ENCODE results near the gene ARHGAP15.
"Not testable (repeated sequence)": the region's sequence is repeated elsewhere in the genome, so short reads cannot be mapped to it uniquely, and the experiment has no call there.

ARHGAP15 gene

DNA sequence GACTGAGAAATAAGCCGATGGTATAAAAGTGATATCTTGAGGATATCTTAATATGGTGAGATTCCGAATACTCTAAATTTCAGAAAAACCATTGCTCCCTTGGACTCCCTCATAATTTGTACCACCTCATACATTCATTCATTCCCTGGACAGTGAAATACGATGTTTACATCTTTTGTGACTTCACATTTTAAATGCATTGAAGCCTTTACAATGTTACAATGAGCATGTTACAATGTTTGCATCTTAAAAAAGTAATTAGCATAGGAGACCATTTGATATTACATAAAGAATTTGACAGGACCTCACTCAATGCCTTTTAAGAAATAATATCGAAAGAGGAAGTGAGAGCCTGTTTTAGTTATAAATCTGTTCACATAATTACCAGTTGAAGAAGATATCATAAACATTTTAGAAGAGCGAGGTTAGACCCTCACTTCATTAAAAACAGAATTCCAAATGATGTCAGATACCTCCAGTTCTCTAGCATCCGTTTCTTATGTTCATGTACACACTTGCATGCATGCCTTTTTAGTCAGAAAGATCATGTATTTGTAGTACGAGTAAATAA, 372.0 kb downstream of the ARHGAP15 start:
- DNase-seq = no peak

DNA sequence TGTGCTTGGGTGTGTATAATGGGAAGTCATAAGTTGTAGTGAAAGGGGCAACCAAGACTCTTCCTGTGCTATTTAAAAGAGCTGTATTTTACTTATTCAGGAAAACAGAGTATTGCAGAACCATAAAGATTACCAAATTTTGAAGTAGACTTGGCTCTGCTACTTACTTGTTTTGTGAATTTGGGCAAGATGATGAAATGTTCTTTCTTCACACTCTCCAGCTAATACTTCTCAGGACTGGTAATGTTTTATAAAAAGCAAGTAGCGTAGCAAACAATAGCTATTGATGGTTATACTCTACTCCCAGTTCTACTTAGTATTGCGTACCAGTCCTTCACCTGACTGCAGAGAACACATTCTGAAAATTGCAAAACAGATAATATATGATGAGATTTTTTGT, 374.1 kb downstream of the ARHGAP15 start:
- no peak for DNase-seq

DNA sequence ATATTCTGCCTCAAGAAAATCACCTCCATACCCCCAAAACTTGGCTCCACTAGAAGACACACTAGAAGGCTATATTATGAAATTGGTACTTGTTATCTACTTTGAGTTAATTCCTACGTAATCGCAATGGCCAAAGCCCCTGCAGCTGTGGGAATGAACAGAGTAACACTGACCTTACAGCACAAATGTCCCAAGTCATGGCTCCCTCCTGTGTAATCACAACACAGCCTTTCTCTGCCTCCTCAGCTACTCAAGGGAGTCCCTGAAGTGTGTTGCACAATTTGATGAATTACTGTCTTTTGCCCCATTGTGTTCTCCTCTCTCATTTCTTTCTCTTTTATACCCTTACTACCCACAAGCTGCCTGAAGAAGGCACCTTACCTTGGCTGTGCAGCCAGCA, 375.2 kb downstream of the ARHGAP15 start:
- no peak for DNase-seq

DNA sequence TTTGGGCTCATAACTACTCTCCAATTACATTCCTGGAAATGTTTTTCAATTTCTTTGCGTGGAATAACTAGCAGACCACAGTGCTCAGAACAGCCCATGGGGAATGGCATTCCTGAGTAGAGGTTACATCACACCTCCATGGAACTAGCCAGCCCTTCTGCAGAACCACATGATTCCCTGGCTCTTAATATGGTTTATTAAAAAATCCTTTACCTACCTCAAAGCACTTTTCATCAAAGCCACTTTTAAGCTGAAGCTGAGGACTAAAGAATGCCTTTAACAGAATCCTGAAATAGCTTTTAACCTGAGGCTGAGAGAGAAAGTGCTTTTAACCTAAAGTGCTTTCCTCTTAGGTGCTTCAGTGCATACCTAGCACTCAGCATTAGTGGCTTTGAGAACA, 376.3 kb downstream of the ARHGAP15 start:
- DNase-seq = no peak

DNA sequence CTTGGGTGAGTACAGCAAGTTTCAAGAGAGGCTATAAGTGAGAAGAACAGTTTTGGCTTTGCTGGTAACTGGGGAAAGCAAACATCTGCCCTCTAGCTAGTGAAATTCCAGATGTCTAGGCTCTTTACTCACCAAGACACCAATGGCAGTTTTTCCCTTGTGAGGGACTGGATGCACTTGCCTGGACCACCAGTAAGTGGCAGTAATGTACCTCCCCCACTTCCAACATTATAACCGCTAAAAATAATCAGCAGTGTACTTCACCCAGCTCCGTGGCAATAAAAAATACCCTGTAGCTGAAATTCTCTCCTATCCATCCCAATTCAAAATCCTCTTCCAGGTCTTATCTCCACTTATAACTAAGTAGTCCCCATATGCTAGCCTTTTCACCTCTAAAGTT, 383.9 kb downstream of the ARHGAP15 start:
- no peak for DNase-seq

DNA sequence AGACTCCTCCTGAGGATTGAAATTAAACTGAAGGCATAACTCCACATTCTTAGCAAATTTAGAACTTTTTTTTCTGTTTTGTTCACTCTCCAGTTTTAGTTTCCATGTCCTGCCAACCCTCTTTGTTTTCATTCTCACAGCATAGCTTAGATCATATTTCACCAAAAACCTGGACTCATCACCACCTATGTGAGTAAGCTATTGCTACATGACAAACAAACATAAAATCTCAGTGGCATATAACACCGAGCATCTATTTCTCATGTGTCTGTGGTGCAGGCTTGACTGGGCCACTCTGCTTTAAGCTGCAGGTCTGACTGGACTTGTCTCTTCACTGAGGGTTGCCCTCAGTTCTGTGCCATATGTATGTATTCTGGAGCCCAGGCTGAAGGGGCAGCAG, 385.2 kb downstream of the ARHGAP15 start:
- no peak for DNase-seq

DNA sequence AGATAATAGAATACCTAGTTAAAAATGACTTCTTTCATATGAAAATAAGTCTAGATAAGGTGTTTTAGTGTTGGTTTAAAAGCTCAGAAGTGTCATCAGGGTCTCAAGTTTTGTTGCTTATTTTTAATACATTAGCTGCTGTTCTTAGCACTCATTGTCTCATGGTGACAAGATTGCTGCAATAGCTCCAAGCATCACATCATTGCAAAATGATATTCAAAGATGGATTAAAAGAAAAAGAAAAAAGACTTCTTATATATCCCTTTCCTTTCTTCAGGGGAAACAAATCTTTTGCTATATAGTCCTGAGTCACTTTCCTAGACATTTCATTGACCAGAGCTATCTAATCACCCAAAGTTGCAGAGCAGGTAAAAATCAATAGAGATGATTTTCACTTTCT, 386.1 kb downstream of the ARHGAP15 start:
- no peak for DNase-seq

DNA sequence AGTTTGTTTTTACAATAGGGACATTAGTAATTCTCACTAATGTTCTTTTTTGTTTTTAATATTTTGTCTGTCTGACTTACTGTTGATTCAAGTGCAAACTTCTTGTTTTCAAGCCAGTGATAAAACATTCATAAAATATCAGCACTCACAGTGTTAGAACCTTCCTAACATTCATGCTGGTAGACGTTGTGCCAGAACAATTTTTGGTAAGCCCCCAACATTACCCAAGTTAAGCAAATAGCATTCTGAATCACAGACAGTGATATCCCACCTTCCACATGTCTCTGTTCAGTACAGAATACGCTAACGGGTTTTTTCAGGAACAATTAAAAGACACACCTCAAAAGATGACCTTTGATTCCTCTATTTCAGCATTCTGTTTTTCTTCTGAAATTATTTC, 390.3 kb downstream of the ARHGAP15 start:
- no peak for DNase-seq

DNA sequence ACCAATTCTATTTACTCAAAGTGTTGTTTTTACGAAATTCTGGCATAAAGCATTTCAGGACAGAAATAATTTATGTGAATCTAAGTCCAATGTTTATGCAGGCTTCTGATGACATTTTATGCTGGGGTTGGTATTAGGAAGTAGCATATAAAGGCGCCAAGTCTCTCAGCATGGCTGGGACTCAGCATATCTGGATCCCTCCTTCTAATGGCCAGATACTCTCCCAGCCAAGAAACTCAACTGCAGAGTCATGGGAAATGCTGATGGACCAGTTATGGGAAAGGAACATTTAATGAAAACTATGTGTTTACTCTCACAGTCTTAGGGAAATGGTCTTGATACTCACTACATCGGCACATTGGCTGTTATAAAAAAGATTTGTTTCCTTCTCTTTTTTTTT, 392.2 kb downstream of the ARHGAP15 start:
- DNase-seq = no peak

DNA sequence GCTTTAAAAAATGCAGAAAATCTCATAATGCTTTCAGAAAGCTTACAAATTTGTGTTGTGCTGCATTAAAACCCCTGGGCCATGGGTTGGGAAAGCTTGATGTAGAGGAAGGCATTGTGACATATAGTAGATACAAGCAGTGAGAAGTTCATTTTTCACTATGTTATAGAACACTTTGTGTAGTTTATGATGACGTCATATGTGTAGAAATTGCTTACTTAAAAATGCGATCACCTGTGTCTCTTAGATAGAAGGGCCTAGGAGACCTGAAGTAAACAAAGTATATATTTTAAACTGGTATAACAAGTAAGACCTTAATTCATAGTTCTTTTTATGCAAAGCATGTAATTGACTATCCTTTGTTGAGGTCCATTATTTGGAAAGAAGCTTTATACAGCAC, 393.5 kb downstream of the ARHGAP15 start:
- no peak for DNase-seq

DNA sequence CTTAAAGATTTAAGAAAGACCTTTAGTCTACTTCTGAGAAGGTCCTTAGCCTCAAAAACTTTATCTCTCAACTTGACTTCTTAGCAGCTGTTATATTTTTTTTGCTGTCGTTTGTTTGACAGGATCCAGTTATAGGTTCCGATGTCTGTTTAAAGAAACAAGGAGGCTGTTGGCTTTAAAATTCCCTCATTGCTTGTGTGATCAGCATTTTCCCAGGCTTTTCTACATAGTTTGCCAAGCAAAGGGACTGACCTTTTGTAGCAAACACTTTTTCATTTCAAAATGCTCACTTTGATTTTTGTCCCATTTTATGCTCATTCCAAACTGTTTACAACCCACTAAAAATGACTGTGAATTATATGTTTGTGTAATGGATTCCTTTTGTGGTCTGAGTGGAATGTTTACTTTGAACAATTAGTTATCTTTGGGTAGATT, 394.9 kb downstream of the ARHGAP15 start:
- DNase-seq = no peak

DNA sequence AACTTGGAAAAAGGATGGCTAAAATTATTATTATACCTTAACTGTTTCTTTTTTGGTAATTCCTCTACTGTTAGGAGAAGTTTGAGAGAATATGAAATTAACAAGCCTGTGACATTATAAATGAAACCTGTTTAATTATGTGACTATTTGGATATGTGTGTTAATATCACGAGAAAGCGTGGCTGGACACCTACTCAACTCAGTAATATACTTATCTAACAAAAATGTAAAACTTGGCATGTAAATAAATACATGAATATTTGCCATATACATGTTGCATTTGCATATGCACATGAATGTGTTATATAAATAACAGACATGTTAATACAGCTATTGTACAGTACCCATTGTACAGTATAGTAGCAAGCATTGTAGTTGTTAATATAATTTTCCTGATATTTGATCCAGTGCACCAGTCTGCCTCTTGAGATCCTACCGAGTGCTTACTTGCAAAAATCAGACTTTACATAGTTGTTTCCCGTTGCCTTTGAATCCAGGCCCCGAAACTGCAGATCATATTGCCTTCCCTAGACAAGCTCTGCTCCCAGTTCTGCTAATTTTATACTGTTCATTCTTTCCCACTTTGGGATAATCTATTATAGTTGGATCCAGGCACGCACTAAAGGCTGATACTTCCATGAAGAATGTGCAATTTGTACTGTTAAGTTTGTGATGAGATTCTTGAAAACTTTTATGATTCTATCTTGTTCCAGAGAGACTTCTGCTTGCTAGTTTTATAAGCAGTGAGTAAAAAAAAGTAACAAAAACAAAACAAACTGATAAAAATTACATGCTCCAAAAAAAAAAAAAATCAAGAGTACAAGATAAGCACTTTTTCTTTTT, 395.6 kb downstream of the ARHGAP15 start:
- DNase-seq = no peak

DNA sequence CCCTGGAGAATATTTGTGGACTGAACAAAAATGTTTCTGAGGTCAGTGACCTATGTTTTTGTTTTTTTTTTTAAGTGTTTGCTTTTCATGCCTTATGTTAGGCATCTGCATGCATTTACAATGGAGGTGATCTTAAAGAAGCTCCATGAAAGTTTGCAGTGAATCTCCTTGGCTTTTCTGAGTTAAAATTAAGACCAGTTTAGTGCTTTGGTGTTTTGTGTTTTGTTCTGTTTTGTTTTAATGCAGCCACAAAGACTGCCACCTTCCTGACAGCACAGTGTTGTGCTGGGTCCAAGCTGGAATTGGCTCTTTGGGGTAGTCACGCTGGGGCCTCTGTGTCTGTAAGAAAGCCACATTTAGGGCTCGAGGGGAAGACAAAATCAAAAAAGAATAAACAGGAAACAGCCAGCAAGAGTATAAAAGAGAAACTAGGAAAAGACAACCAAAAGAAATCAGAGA, 396.2 kb downstream of the ARHGAP15 start:
- DNase-seq = no peak

DNA sequence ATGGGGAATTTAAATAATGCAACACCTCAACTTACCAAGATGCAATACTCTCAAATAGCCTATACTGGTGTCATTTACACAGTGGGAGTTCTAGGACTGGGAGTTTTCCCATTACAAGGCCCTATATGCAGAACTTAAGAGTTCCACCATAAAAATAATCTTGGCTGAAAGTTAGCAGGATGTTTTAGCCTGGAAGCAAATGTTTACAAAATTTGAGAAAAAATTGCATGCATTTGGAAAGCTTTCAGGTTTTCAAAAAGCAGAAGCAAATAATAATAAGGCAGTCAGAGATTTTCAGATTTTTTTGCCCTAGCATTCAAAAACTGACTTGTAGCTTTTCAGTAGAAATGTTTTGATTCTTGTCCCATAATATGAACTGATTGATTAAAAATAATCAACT, 397.3 kb downstream of the ARHGAP15 start:
- no peak for DNase-seq

DNA sequence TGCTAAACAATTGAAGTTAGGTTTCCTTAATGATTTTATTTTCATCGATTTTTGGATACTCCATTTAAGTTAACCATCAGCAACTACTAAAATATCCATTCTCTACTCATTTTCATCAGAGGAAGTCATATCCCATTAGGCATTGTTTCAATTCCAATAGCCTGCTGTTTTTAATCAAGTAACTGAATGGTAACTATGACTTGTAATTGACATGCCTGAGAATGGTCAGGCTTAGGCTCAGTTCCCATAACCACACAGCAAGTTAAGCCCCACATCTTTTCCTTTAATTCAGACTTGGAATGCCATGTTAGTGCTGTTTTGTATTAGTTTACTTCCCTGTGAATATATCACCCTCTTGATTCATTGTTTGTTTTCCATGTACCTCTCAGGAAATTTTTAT, 398.8 kb downstream of the ARHGAP15 start:
- no peak for DNase-seq

DNA sequence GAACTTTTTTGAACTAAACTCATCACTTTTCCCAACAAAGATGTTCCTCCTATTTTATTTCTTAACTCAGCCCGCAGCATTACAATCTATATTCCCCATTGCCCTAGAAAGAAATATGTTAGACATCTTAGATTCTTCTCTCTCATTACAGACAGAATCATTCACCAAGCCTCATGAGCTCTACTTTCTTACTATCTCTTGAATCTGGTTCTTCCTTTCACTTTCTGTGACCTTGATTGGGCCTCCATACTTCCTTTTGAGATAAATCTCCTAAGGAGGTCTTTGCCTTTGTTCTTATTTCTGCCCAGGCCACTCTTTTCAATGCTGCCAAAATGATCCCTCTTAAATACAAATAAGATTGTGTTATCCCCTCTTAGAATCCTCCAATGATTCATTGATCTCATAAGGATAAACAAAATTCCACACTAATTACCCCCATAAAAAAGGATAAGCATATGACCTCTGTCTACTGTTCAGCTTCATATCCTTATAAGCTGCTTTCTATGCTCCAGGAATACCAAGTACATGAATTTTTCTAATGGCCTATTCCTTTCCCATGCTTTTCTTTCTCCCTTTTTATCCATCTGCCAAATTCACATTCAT, 400.0 kb downstream of the ARHGAP15 start:
- DNase-seq = no peak

DNA sequence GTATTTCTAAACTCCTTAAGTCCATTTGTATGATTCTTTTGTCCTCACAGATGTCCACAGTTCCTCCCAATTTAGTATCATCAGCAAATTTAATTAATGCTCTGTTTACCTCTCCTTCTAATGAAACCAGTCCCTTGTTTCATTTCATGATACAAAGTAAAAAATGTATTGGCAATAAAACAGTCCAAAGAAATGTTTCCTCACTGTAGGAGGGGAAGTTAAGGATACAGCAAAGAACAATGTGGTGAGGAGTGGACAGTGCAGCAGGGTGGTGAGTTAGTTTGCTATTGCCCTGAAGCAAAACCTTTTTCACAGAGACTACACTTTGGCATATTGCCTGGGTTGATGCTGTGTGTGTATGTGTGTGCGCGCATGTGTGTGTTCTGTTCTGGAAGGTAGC, 401.5 kb downstream of the ARHGAP15 start:
- DNase-seq = no peak

DNA sequence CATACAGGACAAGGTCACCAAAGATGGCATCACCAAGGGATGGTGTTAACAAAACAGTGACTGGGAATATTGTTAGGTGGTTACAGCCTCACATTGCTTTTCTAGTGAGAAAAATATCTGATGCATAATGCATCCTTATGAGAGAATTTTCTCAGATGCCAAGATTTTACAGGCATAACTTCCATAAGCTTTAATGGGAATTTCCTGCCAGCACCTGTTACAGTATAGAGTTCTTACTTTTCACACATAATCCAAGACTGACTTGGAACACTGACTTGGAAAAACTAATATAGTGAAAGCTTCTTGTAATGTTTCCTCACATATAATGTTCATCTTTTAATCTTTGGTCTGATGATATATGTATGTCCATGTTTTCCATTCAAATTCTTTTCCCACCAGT, 402.8 kb downstream of the ARHGAP15 start:
- no peak for DNase-seq

DNA sequence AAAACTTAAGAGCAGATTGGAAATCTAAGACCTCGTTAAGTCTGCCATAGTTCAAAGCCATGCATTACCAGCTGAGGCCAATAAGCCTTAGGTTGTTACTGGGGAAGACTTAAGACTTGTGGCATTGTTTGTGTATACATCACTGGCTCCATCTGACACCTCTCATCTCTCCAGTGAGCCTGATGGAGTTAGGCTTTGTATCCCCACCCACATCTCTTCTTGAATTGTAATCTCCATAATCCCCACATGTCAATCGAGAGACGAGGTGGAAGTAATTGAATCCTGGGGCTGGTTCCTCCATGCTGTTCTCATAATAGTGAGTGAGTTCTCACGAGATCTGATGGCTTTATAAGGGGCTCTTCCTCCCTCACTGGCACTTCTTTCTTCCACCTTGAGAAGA, 404.6 kb downstream of the ARHGAP15 start:
- no peak for DNase-seq

DNA sequence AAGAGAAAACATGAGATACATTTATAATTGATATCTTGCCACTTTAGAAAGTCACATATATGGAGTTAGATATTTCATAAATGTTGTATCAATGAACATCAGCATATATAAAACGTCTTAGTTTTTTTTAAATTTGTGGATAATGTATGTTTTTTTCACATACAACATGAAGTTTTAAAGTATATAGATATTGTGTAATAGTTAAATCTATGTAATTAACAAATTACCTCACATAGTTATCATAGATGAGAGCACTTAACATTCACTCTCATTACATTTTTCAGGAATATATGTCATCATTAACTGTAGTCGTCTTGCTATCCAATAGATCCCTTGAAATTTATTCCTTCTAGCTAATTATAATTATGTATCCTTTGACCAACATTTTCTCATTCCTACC, 406.6 kb downstream of the ARHGAP15 start:
- no peak for DNase-seq

DNA sequence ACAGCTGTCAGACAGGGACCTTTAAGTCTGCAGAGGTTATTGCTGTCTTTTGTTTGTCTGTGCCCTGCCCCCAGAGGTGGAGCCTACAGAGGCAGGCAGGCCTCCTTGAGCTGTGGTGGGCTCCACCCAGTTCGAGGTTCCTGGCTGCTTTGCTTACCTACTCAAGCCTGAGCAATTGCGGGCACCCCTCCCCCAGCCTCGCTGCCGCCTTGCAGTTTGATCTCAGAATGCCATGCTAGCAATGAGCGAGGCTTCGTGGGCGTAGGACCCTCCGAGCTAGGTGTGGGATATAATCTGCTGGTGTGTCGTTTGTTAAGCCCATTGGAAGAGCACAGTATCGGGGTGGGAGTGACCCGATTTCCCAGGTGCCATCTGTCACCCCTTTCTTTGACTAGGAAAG, 412.7 kb downstream of the ARHGAP15 start:
- not testable (repeated sequence) for DNase-seq

DNA sequence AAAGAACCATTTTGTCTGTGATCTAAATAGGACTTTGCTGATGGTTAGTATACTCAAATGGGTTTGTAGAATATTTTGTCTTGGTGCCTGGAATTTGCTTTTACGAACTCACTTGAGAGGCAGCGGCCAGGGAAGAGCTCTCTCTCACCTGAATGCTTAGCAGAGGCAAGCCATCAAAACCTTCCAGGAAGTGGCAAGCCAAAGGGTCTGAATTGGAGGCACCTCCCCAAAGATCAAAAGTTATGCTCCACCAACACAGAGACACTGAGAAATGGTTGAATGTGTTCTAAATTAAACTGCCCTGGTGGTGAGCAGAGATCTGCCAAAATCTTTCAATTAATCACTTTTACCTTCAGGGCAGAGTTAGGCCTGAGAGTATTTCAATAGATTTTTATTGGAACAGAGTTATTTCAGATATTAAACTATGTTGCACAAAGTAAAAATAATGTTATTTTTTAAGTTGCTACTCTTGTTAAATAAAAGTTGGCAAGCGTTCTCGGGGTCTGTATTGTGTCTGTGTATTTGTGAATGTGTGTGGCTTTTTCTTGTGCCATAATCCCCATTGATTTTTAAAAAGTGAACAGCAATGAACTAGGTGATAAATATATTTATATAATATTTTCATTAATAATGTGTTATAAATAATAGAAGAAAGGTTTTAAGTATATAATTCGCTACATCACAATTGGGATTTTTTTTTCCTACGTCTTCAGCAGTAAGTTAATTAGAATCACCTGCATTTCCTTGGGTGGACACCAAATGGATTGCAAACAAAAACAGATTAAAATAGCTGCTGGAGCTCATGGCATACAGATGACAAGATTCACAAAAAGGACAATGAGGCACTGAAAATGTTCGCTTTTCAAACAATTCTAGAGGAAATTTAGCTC, 416.1 kb downstream of the ARHGAP15 start:
- DNase-seq = no peak

DNA sequence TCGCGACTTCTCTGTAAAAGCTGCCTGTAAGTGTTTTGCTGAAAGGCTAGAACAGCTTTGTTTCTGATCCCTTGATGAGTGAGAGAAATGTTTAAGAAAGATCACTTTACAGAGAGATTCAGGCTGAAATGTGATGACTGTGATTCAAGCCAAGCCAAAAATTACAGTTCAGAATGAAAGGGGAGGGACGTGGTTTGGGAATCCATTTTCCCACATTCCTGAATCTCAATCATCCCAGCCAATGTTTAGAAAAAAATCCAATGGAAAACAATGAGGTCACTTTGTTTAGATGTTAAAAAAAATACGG, 416.7 kb downstream of the ARHGAP15 start:
- no peak for DNase-seq
